C4-2B (cell line): ENCODE results near the gene COL4A1.

ENCODE experiments used
- H3K27ac ChIP-seq: fragments of 450-650 bp; 2 replicates; pipeline ENCODE4 v1.5.1; 2017
- ZFX ChIP-seq: fragments of 450-650 bp; IDR thresholded peaks from 2 replicates; pipeline ENCODE4 v1.6.1; 2017
- TF ChIP-seq, protein P1 (sequence below): fragments of 450-650 bp; conservative IDR thresholded peaks from 2 replicates; pipeline ENCODE4 v1.5.1; 2017; ENCODE audit warnings: mild to moderate bottlenecking

Gene COL4A1

DNA sequence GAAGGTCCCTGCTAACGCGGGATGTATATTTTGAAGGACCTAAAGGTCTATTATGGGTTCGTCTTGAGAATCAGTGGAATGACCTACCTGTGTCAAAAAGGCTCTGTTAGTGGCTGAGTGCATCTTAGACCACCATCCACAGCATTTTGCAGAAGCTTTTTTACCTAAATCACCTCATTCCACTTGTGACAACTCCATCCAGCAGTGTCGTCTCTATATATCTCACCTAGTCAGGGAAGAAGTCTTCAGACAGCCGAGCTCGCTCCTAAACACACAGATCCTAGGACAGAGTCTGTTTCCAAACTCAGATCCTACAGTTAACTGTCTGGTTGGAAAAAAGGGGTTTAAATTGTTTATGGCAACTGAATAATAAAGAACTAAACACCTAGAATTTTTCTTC lies 33.7 kb downstream of the COL4A1 start:
- TF ChIP-seq, protein P1, sequence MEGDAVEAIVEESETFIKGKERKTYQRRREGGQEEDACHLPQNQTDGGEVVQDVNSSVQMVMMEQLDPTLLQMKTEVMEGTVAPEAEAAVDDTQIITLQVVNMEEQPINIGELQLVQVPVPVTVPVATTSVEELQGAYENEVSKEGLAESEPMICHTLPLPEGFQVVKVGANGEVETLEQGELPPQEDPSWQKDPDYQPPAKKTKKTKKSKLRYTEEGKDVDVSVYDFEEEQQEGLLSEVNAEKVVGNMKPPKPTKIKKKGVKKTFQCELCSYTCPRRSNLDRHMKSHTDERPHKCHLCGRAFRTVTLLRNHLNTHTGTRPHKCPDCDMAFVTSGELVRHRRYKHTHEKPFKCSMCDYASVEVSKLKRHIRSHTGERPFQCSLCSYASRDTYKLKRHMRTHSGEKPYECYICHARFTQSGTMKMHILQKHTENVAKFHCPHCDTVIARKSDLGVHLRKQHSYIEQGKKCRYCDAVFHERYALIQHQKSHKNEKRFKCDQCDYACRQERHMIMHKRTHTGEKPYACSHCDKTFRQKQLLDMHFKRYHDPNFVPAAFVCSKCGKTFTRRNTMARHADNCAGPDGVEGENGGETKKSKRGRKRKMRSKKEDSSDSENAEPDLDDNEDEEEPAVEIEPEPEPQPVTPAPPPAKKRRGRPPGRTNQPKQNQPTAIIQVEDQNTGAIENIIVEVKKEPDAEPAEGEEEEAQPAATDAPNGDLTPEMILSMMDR, result no peak
- no peak for TF ChIP-seq ZFX
- no peak overlapping the region for H3K27ac ChIP-seq

DNA sequence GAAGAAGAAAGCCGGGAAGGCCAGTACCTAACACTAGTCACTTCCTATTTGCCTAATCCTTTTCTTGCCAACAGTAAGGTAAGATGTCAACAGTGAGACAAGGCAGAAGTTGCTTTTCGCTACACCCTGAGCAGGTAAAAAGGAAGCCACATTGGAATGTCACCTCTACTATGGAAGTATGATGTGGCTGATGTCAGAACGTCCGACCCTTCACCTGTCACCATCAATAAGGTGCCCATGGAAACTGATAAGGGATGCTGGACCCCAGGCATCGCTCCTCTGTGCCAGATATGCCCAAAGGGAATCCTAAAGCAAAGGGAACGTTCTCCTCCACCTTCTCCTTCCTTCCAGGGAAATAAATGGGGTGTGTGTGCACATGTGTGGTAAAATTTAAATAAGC lies 34.3 kb downstream of the COL4A1 start:
- H3K27ac ChIP-seq, result no peak overlapping the region
- TF ChIP-seq, protein P1, result no peak
- TF ChIP-seq ZFX, result no peak

DNA sequence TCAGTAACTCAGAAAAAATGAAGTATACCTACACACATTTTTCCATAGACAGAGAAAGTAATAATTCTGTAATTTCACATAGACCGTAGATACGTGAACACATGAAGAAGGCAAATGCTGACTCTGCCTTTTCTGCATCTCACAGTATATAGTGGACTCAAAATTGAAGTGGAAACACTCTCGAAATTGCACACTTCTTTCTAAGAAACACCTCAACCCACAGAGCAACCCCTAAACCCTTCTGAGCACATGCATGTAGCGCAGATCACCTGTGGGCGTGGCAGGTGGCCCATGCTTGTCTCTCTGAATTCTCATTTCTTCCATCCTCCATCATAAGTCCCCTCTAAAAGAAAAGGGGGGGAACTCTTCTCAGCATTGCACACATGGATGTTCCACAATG lies 34.7 kb downstream of the COL4A1 start:
- TF ChIP-seq ZFX, result no peak
- TF ChIP-seq, protein P1, result no peak
- H3K27ac ChIP-seq, result no peak overlapping the region

DNA sequence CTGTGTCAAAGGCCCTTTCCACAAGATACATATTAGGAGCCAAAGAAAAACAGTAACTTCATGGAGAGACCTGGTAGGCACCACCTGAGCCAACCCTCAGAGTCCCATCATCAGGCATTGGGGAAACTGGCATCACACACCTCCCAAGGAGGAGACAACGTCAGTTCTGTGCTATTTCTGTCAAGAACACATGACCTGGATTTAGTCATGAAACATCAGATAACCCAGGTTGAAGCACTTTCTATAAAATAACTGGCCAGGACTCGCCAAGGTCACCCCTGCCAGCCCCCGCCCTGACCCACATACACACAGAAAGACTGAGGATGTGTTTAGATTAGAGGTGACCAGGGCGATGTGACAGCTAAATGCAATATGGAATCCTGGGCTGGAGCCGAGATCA lies 35.6 kb downstream of the COL4A1 start:
- TF ChIP-seq, protein P1, result no peak
- TF ChIP-seq ZFX, result no peak
- no peak overlapping the region for H3K27ac ChIP-seq

DNA sequence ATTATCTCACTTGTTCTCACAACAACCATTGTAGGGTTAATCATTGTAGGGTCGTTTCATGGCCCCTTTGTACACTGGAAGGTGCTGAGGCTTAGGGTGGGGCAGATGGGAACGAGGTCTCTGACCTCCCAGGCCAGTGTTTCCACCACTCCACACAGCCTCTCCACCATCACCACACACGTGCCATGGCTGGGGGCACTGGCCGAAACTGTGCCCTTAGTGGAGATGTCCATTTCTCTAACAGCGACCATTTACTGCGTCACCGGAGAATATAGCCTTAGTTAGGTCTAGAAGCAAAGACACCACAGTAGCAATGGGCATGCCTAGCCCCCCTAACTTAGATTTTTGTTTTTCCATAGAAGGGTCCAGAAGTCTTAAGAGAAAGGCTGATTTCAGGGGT lies 36.5 kb downstream of the COL4A1 start:
- TF ChIP-seq ZFX, result no peak
- TF ChIP-seq, protein P1, result no peak
- H3K27ac ChIP-seq, result no peak overlapping the region

DNA sequence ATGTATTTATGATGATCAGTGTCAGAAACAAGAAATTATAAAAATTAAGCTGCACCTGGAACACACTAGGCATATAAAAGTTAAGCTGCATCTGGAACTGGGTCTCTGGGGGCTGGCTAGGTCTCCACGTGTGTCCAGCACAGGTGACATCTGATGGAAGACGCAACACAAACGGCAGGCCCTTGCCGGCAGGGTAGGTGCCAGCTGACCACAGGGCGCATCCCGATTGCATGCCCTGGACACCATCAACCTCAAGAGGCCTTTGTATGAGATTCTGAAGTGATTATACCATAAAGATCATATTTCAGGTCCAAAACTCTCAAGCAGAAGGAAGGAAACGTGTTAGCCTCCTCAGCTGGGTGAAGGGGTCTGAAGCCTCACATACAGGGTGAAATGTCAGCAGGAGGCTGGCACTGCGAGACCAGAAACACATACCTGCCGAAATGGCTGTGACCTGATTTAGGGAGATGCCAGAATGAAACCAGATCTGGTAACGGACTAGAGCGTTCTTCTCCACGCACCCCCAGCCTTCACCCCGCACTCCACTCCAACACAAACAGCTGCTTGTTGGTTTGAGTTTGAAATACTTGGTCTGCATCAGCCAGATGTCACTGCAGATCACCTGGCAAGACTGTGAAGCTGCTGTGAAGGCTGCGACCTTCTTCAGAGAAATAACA lies 37.3 kb downstream of the COL4A1 start:
- TF ChIP-seq, protein P1, result no peak
- no peak for TF ChIP-seq ZFX
- H3K27ac ChIP-seq, result no peak overlapping the region

DNA sequence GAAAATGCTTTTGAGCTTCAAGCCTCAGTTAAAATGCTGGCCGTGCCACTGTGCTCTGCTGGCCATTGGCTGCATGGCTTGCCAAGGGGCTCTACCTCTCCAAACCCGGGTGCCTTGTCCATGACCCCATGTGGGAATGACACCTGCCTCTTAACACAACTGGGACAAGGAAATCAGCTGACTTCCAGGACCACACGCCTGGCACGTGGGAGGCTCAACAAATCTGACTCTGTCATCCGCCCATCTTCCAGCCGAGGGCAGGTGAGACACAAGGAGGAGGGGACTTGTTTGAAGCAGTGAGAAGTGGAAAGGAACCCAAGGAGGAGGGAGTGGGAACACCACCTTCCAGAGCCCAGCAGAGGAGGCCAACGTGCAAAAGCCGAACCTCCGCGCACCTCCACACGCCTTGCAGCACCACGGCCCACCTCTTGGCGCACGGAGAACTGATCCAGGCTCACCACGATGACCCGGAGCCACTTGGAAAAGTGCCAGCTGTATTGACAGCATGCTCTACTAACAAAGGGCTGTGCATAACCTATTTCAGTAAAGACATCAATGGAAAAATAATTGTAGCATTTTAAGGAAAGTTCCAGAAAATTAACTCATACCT lies 38.3 kb downstream of the COL4A1 start:
- H3K27ac ChIP-seq, result no peak overlapping the region

More for the DNA sequence above, 38.3 kb downstream of the COL4A1 start:
- TF ChIP-seq, protein P1, result no peak
- TF ChIP-seq ZFX, result no peak
